MV-4-11 (cell line): ENCODE results near the gene APOO.

Experiments used
- DNase-seq: peaks from one replicate; lab custom pipeline; 2025; lab: John Stamatoyannopoulos, UW

APOO gene

DNA sequence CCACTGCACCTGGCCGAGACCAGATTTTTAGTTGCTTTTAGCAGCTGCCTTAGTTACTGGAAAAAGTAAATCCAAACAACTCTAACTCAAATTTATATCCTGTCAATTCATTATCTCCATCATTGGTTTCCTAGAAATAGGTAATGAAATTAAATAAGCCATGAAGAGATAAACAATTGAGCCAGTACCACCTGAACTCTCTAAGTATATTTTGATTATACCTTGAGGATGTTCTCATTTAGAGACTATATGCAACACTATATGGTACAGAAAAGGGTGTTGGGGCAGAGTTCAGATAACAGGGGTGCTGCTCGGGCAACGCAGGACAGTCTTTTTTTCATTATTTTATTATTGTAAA lies 89.8 kb downstream of the APOO start:
- no peak for DNase-seq

DNA sequence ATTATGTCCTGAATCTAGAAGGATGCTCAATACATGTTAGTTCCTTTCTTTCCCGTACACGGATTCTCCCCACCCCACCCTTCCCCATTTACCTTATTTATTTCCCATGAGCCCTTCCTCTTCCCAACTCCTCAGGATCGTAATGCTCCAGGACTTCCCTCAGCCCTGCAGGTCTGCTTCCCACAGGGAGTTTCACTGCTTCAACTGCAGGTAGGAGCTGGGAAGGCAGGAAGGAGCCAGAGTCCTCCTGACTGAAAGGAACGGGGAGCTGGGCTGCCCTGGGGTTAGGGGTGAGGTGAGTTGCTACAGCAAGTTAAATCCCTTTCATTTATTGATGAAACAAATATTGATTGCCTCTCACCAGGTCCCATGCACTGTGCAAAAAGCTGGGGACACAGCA lies 91.6 kb downstream of the APOO start:
- no peak for DNase-seq

DNA sequence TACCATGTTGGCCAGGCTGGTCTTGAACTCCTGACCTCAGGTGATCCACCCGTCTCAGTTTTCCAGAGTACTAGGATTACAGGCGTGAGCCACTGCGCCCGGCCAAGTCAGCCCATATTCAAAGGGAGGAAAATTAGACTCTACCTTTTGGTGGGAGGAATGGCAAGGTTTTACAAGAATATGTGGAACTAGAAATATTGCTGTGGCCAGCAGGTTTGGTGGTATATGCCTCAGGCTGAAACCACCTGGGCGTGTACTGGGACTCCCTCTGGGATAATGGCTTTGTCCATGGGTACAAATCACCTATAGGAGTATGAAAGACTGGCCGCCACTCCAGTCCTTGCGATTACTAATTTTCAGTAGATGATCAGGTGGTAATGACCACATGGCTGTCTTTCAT lies 92.4 kb downstream of the APOO start:
- no peak for DNase-seq

DNA sequence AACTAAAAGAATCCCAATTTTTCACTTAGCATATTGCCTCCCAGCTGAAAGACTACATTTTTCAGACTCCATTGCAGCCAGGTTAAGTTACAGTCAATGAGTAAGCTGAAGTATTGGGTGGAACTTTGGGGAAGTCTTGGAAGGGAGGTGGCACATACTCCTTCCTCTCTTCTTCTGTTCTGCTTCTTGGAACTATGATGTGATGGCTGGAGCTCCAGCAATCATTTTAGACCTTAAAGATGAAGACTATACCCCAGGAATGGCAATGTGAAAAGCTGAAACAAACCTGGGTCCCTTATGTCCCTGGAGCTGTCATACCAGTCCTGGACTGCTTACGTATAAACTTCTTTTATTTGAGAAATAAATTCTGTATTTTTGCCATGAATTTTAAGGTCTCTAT lies 93.9 kb downstream of the APOO start:
- no peak for DNase-seq

DNA sequence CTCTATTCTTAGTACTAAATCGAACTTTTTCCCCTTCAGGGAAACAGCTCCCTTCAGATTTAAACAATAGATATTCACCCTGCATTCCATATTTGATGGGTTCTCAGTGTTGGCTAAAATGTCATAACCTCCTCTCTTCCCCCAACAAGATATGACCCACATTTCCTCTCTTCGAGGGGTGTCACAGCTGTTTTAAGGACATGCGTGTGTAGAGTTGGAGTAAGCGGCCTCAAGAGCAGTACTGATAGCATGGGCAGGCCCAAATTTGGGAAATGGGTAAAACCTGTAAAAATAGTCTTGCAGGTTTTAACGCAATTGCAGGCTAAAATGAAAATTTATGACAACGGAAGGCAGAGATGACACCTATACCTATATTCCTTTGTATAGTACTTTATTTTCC lies 96.1 kb downstream of the APOO start:
- DNase-seq = no peak

DNA sequence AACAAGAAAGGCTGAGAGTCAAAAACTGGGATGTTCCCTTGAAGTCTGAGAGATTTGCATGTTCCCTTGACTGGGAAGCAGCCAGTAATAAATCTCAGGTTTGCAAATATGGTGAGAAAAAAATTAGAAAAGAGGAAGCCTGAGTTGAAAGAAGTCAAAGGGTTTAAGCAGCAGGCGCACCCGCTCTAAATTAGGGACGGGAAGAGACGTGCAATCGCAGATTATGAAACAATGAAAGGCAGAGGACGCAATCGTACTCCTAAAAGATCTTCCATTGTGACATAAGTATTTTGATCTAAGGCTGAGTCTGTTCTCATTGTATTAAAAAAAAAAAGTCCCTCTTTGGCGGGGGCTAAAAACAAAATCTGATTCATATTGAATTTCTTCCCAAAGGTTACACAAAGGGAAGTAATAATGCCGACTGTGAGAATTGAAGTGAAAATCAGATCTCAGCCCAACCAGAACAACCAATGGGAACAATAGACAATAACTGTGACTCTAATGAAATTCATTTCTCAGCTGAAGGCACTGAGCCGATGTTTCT lies 96.6 kb downstream of the APOO start:
- DNase-seq = peak; percentile 81

DNA sequence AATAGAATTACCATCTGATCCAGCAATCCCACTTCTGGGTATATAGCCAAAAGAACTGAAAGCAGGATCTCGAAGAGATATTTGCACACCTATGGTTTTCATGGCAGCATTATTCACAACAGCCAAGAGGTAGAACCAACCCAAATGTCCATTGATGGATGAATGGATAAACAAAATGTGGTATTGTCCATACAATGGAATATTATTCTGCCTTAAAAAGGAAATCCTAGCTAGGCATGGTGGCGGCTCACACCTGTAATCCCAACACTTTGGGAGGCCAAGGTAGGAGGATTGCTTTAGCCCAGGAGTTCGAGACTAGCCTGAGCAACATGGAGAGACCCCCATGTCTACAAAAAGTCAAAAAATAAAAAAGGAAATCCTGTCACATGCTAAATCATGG lies 97.5 kb downstream of the APOO start:
- DNase-seq = no peak

DNA sequence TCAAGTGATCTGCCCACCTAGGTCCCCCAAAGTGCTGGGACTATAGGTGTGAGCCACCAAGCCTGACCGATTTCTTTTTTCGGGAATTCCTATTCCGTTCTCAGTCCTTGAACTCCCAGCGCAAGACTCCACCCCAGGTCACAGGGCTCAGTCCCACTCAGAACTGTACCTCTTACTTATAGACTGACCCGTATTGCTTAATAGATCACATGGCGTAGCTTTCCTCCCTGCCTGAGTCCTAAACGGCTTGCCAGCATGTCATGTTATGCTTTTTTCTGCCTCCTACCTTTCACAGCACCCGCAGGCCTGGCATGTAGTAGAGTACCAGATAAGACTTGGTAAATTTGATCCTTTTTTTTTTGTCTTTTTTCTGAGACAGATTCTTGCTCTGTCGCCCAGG lies 102.3 kb downstream of the APOO start:
- no peak for DNase-seq

DNA sequence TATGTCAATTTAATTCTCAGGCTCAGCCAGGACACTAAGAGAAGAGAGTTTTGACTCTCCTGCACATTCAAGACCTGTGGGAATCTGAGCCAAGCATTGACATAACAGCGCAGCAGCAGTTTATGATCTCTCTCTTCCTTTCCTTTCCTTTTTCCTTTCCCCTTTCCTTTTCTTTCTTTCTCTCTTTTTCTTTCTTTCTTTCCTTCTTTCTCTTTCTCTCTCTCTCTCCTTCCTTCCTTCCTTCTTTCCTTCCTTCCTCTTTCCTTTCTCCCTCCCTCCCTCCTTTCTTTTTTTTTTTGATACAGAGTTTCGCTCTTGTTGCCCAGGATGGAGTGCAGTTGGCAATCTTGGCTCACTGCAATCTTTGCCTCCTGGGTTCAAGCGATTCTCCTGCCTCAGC lies 103.2 kb downstream of the APOO start:
- DNase-seq = no peak

DNA sequence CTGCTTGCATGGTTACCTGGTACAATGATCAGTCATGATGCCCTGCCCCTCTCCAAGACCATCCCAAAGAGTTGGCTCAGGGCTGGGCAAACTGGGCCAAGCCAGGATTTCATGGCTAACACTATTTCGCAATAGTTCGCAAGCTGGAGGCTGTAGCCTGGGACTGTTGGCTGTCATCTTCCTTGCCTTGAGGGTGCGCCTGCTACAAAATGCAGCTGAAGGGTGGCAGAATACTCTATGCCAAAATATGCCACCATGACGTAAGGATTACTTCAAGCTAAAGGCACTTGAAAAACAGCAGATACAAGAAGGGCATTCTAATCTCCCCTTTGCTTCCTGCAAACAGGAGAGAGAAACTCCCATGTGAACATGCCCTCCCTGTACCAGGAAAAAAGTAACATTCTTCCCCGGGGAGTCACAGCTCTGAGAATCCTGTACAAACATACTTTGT lies 103.8 kb downstream of the APOO start:
- DNase-seq = no peak

DNA sequence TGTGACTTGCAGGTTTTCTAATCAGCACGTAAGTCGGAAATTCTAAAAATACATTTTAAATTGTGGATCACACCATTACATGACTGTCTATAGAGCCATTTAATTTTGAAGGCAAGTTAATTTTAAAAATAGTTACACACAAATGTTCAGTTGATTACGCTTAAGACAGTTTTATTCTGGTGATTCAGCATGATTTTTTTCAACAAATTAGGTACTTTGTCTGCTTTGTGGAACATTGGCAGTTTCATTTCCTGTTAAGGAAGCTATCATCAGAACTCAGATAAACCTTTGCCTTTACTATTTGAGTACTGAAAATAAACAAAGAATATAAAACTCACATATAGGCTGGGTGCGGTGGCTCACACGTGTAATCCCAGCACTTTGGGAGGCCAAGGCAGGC lies 105.3 kb downstream of the APOO start:
- DNase-seq = peak; percentile 52

DNA sequence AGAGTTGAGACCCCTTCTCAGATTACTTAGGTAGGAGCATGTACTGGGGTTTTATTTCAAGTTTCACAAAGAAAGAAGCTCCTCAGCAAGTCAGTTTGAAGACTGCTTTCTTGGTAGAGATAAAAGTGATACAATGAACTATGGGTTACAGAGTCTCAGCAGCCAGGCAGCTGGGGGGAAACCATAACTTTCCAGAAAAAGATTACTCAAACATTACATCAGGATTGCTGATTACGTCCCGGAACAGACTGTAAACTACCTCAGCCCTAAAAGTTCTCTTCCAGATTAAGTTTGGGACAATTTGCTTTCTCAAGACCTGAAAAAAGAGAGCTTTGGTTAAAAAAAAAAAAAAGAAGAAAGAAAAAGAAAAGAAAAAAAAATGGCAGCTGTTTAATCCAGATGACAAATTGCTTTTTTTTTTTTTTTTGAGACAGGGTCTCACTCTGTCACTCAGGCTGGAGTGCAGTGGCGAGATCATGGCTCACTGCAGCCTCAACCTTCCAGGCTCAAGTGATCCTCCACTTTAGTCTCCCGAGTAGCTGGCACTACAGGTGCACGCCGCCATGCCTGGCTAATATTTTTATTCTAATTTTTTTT lies 108.2 kb downstream of the APOO start:
- no peak for DNase-seq

DNA sequence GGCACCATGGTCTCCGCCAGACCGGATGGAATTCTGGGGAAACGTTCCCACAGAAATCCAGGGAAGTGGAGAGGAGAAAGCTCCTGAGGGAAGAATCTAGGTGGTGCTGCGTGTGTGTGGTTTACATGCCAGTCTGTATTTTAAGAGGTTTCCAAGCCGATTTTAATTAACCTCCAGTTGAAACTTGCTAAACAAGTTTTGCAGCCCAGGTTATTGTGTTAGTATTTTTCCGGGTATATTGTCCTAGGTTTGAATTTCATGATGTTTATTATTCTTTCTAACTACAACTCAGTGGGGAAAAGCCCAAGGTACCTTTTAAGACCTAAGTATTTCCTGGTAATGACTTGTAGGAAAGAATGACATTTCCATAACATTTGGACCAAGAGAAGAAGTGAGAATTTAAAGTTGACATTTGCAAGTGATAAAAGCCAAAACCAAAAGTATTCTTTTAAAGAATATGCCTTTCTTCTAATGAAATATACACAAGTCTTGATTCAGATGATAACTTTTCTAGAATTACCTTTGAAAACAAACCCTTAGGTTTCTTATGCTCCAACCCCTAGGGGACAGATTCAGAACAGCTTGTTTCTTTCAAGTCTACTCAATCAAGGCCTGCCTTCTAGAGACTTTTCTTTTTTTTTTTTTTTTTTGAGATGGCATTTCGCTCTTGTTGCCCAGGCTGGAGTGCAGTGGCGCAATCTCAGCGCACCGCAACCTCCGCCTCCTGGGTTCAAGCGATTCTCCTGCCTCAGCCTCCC lies 110.2 kb downstream of the APOO start:
- no peak for DNase-seq

DNA sequence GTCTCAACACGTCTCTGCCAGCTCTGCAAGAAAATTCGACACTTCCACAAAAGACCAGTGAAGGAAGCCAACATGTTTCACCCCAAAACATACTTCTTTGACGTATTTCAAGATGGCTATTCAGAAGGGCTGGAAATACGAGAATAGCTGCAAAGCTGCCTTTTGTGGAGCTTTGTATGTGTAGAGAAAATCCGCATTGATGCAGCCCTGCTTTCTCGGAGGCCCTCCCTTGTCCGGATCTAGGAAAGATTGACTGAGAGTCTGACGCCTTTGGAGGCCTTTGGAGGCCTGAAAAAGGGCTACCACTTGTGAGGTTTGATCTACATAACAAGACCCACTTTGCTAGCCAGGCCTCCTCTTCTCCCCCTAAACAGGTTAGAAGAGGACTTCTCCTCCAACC lies 112.5 kb downstream of the APOO start:
- DNase-seq = no peak

DNA sequence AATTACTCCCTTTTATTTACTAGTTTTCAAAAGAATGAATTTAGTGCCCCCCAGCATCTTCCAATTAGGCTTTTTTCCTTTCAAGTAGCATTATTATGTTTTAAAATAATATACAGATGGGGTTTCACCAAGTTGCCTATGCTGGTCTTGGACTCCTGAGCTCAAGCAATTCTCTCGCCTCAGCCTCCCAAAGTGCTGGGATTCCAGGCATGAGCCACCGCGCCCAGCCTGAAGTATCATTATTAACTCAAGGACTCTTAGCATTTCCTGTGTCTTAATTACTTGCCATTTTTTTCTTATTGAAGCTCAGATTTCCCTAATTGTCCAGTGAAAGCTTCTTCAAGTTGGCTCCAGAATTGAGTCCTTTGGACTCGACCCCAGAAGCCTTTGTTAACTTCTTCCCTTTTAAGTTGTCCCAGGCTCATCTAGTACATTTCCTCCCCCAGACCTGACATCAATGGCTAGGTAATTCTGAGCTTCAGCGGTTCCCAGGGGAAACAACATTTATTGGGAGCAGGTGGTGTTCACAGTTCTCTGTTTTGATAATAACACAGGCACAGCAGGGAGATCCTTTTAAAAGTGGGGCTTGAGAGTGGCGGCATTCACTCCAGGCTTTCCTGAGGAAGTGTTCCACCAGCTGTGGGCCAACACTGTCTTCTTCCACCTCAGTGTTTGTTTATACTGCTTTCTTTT lies 114.7 kb downstream of the APOO start:
- DNase-seq = no peak

DNA sequence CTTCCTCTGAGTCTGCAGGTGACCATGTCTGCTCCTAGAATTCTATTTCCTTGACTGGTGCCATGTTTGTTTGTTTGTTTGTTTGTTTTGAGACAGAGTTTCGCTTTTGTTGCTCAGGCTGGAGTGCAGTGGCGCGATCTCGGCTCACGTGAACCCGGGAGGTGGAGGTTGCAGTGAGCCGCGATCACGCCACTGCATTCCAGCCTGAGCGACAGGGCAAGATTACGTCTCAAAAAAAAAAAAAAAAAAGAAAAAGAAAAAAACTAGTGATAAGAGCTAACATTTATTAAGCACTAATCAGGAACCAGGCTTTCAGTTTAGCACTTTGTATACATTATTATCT lies 117.6 kb downstream of the APOO start:
- DNase-seq = no peak

DNA sequence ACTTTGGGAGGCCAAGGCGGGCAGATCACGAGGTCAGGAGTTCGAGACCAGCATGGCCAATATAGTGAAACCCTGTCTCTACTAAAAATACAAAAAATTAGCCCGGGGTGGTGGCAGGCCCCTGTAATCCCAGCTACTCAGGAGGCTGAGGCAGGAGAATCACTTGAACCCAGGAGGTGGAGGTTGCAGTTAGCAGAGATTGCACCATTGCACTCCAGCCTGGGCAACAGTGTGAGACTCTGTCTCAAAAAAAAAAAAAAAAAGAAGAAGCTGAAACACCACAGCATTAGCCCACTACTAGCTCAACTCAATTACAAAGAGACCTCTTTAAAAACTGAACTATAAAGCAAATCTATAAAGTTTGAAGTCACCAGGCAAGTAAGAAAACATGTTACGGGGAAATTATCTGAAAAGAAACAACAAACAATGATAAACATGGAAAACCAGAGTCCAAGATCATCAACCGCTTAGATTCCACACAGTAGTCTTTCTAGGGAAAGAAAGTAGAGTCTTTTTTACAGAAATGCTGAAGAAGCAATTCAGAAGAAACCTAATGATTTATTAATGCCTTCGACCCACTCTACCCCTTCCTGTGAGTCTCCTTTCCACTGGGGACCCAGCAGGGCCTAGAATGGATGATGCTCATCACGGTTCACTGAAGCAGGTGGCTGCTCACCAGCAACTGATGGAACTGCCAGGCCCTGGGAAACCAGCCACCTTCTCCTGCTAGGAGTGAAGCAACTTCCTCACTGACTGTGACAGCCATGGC lies 118.2 kb downstream of the APOO start:
- DNase-seq = no peak

DNA sequence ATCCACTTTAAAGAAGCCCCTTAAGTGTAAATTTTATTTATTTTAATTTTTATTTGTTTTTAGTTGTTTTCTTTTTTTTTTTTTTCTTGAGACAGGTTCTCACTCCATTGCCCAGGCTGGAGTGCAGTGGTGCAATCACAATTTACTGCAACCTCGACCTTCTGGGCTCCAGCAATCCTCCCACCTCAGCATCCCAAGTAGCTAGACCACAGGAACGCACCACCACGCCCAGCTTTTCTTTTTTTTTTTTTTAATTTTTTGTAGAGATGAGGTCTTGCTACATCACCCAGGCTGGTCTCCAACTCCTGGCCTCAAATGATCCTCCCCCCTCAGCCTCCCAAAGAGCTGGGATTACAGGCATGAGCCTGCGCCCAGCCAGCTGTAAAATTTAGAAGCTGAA lies 118.8 kb downstream of the APOO start:
- DNase-seq = no peak

DNA sequence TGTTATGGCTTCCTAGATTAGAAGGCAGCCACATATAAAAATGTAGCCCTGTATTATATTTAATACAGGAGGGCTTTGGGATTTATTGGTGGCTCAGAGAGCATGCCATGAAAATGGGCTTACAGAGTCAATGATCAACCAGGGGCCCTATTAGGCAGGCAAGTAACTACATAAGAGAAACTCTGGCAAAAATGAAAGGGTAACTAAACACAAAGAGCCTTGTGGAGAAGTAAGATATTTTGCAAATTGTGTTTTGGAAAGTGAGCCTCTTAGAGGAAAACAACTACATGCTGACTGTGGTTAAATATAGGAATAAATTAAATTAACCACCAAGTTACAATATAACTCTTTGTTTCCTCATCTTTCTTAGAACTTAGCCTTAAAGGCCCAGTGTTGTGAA lies 119.2 kb downstream of the APOO start:
- no peak for DNase-seq

DNA sequence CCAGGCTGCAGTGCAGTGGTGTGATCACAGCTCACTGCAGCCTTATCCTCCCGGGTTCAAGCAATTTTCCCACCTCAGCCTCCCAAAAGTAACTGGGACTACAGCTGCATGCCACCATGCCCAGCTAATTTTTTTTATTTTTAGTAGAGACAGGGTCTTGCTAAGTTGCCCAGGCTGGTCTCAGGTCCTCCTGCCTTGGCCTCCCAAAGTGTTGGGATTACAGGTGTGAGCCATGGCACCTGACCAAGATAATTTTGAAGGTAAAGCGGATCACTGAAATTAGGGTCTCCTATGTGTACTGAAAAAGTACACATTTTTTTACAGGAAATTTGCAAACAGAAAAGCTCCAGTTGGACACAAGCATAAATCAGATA lies 120.0 kb downstream of the APOO start:
- DNase-seq = no peak

DNA sequence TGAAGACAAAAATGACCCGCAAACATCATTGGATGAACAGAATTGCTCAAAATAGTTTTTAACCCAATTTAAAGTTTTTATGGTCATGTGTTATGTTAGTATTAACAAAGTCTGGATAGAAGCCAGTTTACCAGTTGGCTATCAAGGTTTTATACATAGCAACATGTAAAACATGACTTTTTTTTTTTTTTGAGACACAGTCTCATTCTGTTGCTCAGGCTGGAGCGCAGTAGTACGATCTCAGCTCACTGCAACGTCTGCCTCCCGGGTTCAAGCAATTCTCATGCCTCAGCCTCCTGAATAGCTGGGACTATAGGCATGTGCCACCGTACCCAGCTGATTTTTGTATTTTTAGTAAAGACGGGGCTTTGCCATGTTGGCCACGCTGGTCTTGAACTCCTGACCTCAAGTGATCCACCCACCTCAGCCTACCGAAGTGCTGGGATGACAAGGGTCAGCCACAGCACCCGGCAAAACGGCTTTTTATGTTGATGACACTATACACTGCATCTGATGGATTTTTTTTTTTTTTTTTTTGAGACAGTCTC lies 121.4 kb downstream of the APOO start:
- DNase-seq = no peak

DNA sequence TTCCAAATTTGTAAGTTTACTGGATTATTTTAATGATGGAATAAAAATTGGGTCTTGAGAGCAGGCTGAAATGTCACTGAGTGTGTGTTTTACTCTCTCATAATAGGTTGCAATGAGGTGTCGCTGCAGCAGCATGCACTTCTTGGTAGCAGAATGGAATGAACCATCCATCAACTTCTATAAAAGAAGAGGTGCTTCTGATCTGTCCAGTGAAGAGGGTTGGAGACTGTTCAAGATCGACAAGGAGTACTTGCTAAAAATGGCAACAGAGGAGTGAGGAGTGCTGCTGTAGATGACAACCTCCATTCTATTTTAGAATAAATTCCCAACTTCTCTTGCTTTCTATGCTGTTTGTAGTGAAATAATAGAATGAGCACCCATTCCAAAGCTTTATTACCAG lies 122.2 kb downstream of the APOO start:
- no peak for DNase-seq
